LNCAP (cell line): Measurements from ENCODE around the gene RAB15.

Experiments
- CTCF ChIP-seq: fragments of 450-650 bp; IDR thresholded peaks from 2 replicates; pipeline ENCODE4 v1.5.1; 2017; ENCODE audit warnings: mild to moderate bottlenecking

Gene RAB15

GRCh38 chr14:64963611-64964010 is 8.5 kb downstream of the RAB15 start:
- TF ChIP-seq CTCF = no peak

GRCh38 chr14:64960762-64961276 is 11.3 kb downstream of the RAB15 start:
- TF ChIP-seq CTCF = no peak; the same call in 1 of the 2 replicates

GRCh38 chr14:64958743-64959142 is 13.4 kb downstream of the RAB15 start:
- no peak for TF ChIP-seq CTCF

GRCh38 chr14:64958201-64958600 is 13.9 kb downstream of the RAB15 start:
- no peak for TF ChIP-seq CTCF

GRCh38 chr14:64956697-64957406 is 15.3 kb downstream of the RAB15 start:
- TF ChIP-seq CTCF = no peak

GRCh38 chr14:64955297-64955696 is 16.8 kb downstream of the RAB15 start:
- no peak for TF ChIP-seq CTCF

GRCh38 chr14:64954491-64955240 is 17.5 kb downstream of the RAB15 start:
- TF ChIP-seq CTCF = no peak
